Panc1 (cell line): ENCODE measurements around the gene ARL10. TPM values are rescaled to one million over a fixed set of nuclear protein-coding genes. Genes with fewer than 3 reads are reported as not detected.

Source experiments
- ATAC-seq: fragments of 200-7000 bp; cut with Tn5 transposase; 2 replicates; pipeline ENCODE4 v1.9.1; 2020; ENCODE audit warnings: mild to moderate bottlenecking, moderate library complexity
- BruUV-seq: library from RNA; stranded (reverse); fragments of 400-500 nt; replicated peaks from 2 replicates; lab custom pipeline; 2021; lab: Mats Ljungman, UMichigan
- CTCF ChIA-PET: fragments of 300-600 bp; sonication (Branson Sonifier 250); formaldehyde crosslinking; loops from one replicate; lab custom pipeline; 2022; ENCODE audit warnings: antibody characterized with exemption; lab: Charles Lee
- POLR2A ChIA-PET: fragments of 300-600 bp; sonication (Branson Sonifier 250); formaldehyde crosslinking; loops from one replicate; lab custom pipeline; 2022; ENCODE audit warnings: antibody characterized with exemption; lab: Charles Lee
- DNase-seq: peaks from one replicate; pipeline ENCODE4 v3.0.0-alpha.2; 2010; ENCODE audit warnings: low read depth, low spot score
- H3K27ac ChIP-seq: 2 replicates; pipeline ENCODE4 v1.5.1; 2011; ENCODE audit warnings: mild to moderate bottlenecking, low read length, inconsistent platforms
- H3K27me3 ChIP-seq: fragments of 200-500 bp; sonication (Bioruptor generic); 2 replicates; pipeline ENCODE4 v1.6.0; 2014; ENCODE audit warnings: low read length, inconsistent platforms; ENCODE audit not compliant: control insufficient read depth, insufficient read depth
- H3K36me3 ChIP-seq: fragments of 200-500 bp; sonication (Bioruptor generic); 2 replicates; pipeline ENCODE4 v1.5.1; 2014; ENCODE audit warnings: inconsistent platforms, mild to moderate bottlenecking, low read length, moderate library complexity; ENCODE audit not compliant: control insufficient read depth, insufficient read depth
- H3K4me1 ChIP-seq: 2 replicates; pipeline ENCODE4 v1.5.1; 2011; ENCODE audit warnings: inconsistent platforms, mild to moderate bottlenecking, low read length, moderate library complexity; ENCODE audit not compliant: control insufficient read depth, insufficient read depth
- H3K4me3 ChIP-seq, 2 experiments: 2 replicates each; pipeline ENCODE4 v1.5.1; 2011 to 2012; ENCODE audit warnings: low read depth in 2 of 2, low read length in 2 of 2, mild to moderate bottlenecking in 2 of 2, inconsistent platforms in 1 of 2, moderate library complexity in 1 of 2
- H3K9me3 ChIP-seq: fragments of 200-500 bp; sonication (Bioruptor generic); 2 replicates; pipeline ENCODE4 v1.5.1; 2014; ENCODE audit warnings: low read depth, mild to moderate bottlenecking, inconsistent platforms, low read length, moderate library complexity; ENCODE audit not compliant: control insufficient read depth, insufficient read depth
- POLR2AphosphoS5 ChIP-seq: IDR thresholded peaks from 2 replicates; pipeline ENCODE4 v1.6.1; 2012; ENCODE audit warnings: mild to moderate bottlenecking, low read depth, low read length, moderate library complexity
- SIN3A ChIP-seq: IDR thresholded peaks from 2 replicates; pipeline ENCODE4 v1.6.1; 2012; ENCODE audit warnings: low read depth, mild to moderate bottlenecking, low read length, moderate library complexity, borderline replicate concordance; ENCODE audit not compliant: insufficient read depth
- TCF7L2 ChIP-seq: IDR thresholded peaks from 2 replicates; pipeline ENCODE4 v1.6.1; 2011; ENCODE audit warnings: mild to moderate bottlenecking, low read depth, low read length, inconsistent platforms
- in situ Hi-C: cut with HindIII; loops from 2 replicates; pipeline ENCODE4 v1.10.0; 2016; ENCODE audit warnings: low sequenced_read_pairs, low pct_unique_long_range_greater_than_20kb
- intact Hi-C: fragments of 100-400 bp; cut with micrococcal nuclease; formaldehyde crosslinking; loops from one replicate; pipeline ENCODE4 v1.10.0; 2022; ENCODE audit not compliant: unreplicated experiment
- total RNA-seq: library from RNA; stranded (reverse); gene quantifications from one replicate; pipeline ENCODE4 v1.2.1, GENCODE V29; 2021; ENCODE audit not compliant: unreplicated experiment
- TF ChIP-seq, protein P1 (sequence below), 2 experiments: IDR thresholded peaks; 2 replicates each; pipeline ENCODE4 v1.6.1; 2011 to 2012; ENCODE audit warnings: low read depth in 2 of 2, control low read depth in 1 of 2, low read length in 1 of 2, mild to moderate bottlenecking in 1 of 2, moderate library complexity in 1 of 2; ENCODE audit not compliant: insufficient read depth in 1 of 2
- TF ChIP-seq, protein P2 (sequence below): fragments of 450-650 bp; IDR thresholded peaks from 2 replicates; pipeline ENCODE4 v1.5.1; 2017; ENCODE audit warnings: mild to moderate bottlenecking

The ARL10 gene
- total RNA-seq, 1 experiment from 2014 or later, result 2.0 TPM

DNA sequence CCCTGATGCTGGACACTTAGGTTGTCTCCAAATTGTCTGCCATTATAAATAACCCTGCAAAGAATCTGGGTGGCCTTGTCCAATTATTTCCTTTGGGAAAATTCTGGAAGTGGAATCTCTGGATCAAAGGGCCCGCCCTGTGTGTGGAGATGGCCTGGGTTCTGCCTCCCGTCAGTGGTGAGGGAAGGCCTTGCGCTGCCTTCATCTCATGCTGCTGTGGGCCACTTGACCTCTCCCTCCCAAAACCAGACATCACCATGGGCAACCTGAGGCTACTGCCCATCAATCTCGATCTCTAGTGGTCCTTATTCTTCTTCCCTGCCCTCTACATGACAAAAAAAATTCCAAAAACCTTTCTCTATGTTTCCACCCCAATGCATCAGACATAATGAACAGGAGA, 44.5 kb downstream of the ARL10 start:
- ChIA-PET CTCF (interaction anchor here (1.0 to 1.2 kb wide), 2 partner anchors 38 to 674 kb away, joined by 4 to 5 read pairs; no protein-coding TSS in a partner anchor), POLR2A (no interaction called here)
- H3K36me3 ChIP-seq, result no peaks in the 10 kb centered on the region
- H3K9me3 ChIP-seq, result no peaks in the 10 kb centered on the region
- in situ Hi-C loops, result no loop called here
- H3K4me3 ChIP-seq, result no peak overlapping the region
- H3K27me3 ChIP-seq, result no peaks in the 10 kb centered on the region
- H3K27ac ChIP-seq, result no peak overlapping the region
- no TSS peak for BruUV-seq
- H3K4me1 ChIP-seq, result peaks cover 2% of the 10 kb centered on the region; the same call in 1 of the 2 replicates
- DNase-seq, result no peak
- intact Hi-C loops, result loop anchor here (10.0 kb wide), 1 partner anchor 85 kb away; no protein-coding TSS in a partner anchor
- no peak for ATAC-seq
- TF ChIP-seq, protein P1, sequence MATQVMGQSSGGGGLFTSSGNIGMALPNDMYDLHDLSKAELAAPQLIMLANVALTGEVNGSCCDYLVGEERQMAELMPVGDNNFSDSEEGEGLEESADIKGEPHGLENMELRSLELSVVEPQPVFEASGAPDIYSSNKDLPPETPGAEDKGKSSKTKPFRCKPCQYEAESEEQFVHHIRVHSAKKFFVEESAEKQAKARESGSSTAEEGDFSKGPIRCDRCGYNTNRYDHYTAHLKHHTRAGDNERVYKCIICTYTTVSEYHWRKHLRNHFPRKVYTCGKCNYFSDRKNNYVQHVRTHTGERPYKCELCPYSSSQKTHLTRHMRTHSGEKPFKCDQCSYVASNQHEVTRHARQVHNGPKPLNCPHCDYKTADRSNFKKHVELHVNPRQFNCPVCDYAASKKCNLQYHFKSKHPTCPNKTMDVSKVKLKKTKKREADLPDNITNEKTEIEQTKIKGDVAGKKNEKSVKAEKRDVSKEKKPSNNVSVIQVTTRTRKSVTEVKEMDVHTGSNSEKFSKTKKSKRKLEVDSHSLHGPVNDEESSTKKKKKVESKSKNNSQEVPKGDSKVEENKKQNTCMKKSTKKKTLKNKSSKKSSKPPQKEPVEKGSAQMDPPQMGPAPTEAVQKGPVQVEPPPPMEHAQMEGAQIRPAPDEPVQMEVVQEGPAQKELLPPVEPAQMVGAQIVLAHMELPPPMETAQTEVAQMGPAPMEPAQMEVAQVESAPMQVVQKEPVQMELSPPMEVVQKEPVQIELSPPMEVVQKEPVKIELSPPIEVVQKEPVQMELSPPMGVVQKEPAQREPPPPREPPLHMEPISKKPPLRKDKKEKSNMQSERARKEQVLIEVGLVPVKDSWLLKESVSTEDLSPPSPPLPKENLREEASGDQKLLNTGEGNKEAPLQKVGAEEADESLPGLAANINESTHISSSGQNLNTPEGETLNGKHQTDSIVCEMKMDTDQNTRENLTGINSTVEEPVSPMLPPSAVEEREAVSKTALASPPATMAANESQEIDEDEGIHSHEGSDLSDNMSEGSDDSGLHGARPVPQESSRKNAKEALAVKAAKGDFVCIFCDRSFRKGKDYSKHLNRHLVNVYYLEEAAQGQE (IDR thresholded peaks at IDR 0.05; ENCODE audit: insufficient read depth in 1 of 2, low read depth in 2 of 2, low read length in 1 of 2), result no peak

DNA sequence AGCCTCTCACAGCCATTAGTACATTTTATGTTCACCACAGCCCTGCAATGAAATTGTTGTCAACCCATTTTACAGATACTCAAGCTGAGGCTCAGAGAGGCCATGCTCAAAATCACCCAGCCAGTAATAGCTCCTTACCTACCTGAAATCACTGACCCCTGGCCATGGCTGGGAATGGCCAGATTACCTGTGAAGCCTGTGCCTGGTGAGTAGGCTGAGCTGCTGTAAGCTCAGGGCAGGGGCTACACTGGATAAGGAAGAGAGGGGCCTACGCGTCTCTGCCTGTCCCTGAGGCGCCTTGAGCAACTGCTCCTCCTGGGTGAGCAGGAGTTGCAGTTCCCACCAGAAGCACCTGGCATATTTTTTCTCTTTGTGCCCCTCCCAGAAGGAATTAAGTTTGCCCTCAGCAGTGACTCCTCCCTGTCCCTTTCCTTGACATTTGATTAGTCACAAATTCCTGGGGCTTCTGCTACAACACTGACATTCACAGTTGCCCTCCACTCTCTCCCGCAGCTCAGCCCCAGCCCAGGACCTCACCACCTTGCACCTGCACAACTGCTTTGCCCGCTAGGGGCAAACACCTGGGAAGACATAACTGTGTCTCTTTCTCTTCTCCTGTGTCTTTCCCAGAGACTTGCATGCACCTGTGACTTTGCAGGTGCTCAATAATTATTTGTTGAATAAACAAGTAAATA, 45.3 kb downstream of the ARL10 start:
- CTCF ChIA-PET, result interaction anchor here (0.7 to 1.2 kb wide), 2 partner anchors 37 to 189 kb away, joined by 3 to 4 read pairs; no protein-coding TSS in a partner anchor
- DNase-seq, result no peak
- no TSS peak for BruUV-seq
- POLR2A ChIA-PET, result no interaction called here
- in situ Hi-C loops, result no loop called here
- no peak for ATAC-seq
- Histone ChIP-seq H3K36me3 (no peaks in the 10 kb centered on the region), H3K27ac (no peak overlapping the region), H3K4me1 (peaks cover 9% of the 10 kb centered on the region; the same call in 1 of the 2 replicates), H3K4me3 (no peak overlapping the region), H3K27me3 (no peaks in the 10 kb centered on the region), H3K9me3 (no peaks in the 10 kb centered on the region)
- intact Hi-C loops, result loop anchor here (10.0 kb wide), 1 partner anchor 84 kb away; no protein-coding TSS in a partner anchor
- TF ChIP-seq SIN3A (no peak), POLR2AphosphoS5 (no peak), TCF7L2 (no peak)
- TF ChIP-seq, protein P1 (IDR thresholded peaks at IDR 0.05; ENCODE audit: insufficient read depth in 1 of 2, low read depth in 2 of 2, low read length in 1 of 2), result no peak
- TF ChIP-seq, protein P2, sequence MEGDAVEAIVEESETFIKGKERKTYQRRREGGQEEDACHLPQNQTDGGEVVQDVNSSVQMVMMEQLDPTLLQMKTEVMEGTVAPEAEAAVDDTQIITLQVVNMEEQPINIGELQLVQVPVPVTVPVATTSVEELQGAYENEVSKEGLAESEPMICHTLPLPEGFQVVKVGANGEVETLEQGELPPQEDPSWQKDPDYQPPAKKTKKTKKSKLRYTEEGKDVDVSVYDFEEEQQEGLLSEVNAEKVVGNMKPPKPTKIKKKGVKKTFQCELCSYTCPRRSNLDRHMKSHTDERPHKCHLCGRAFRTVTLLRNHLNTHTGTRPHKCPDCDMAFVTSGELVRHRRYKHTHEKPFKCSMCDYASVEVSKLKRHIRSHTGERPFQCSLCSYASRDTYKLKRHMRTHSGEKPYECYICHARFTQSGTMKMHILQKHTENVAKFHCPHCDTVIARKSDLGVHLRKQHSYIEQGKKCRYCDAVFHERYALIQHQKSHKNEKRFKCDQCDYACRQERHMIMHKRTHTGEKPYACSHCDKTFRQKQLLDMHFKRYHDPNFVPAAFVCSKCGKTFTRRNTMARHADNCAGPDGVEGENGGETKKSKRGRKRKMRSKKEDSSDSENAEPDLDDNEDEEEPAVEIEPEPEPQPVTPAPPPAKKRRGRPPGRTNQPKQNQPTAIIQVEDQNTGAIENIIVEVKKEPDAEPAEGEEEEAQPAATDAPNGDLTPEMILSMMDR, result no peak
